Activated CD4-positive, CD25-positive, alpha-beta regulatory T cell (primary cell): Measurements from ENCODE around the gene DSCAM.
"Not testable (repeated sequence)": the region's sequence is repeated elsewhere in the genome, so short reads cannot be mapped to it uniquely, and the experiment has no call there.

Experiments
- DNase-seq, 4 experiments: peaks; one replicate each; lab custom pipeline; 2025; lab: John Stamatoyannopoulos, UW

Gene DSCAM

DNA sequence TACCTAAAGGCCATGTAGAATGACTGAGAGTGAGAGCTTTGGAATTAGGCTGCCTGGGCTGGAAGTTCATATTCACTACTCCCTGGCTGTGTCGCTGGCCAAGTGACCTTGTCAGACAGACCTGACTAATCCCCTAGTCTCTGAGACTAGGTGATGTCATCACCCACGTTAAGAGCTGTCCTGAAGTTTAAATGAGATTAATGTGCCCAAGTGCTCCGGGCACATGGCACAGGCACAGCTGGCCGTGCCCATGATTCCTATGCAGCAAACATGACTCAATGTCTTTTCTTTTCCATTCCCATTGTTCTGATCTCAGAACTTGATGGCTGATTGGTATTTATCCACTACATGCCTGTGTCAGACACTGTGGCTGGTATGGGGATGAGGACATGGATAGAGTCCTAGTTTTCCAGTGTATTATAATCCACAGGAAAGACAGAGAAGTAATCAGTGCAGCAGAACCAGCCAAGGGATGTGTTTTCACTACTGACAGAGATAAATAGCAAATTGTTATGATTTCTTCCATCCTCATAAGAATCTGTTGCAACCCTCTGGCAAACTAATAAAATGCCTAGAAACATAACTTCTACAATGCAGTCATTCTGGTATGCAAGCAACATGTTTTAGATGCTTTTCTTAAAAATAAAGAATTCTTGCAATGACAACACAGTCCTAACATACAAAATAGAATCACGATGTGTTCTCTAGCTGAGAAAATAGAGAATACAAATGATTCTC, 798.8 kb downstream of the DSCAM start:
- DNase-seq: no peak

DNA sequence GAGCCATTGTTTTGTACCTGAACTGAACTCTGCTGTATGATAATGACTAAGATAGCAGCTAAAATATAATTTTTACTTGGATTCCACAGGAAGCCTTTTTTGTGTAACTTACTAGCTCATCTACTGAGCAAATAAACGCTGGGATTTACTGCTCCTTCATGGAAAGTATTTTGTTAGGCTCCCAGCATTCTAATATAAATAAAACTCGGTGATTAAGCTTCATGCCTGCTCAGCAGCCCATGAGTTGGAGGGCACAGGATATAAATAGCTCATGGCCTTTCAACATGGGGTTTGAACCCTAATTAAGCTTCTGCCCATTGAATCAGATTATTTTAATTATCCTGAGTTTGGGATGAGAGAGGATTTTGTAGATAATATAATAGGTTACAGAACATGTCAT, 799.7 kb downstream of the DSCAM start:
- no peak for DNase-seq

DNA sequence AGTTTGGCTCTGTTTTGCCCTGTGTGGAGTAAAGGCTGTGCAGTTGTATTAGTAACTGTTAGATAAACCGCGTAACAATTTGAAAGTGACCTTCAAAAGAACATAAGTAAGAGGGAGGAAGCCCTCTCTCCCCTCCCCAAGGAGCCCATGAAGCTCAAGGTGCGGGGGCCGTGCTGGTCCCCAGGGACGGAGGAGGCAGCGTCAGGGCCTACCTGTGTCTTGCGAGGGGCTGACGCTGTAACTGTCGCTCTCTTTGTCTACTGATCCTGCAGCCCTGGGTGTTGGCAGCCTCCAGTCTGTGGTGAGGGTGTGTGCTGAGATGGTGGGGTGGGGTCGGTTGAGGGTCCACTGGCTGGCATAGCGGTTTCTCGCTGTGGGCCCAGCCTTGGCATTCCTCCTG, 803.1 kb downstream of the DSCAM start:
- no peak for DNase-seq

DNA sequence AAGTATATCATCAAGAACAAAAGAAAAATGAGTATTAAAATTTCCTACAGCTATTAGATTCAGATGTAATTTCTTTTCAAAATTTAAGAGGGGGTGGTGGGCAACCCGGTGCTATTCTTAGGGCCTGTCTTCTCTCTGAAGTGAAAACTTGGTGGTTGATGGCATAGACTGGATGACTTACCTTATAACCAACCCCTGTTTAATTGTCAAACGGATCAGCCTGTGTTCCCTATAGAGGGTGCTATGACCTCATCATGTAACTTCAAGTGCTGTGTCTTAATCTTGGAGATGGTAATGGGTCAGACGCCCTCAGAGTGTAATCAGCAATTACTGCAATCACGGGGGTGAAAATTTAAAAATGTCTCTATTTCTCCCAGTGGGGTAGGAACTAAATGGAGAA, 803.5 kb downstream of the DSCAM start:
- no peak for DNase-seq

DNA sequence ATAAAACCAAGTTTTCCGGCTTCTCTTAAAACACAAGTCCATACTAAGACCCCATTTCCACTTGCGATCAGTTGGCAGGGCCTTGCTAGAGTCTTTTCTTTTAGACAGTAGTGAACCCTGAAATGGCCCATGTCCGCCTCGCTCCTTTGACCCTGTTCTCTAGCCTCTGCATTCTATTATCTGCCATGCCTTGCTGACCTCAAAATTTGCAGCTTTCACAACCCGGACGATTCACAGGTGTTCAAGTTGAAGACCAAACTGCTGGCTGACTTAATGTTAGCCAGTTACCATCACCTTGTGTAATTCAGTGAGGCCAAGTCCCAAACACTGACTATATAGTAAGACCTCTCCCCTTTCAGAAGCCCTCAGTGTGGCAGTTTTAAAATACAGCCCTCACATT, 805.5 kb downstream of the DSCAM start:
- no peak for DNase-seq

DNA sequence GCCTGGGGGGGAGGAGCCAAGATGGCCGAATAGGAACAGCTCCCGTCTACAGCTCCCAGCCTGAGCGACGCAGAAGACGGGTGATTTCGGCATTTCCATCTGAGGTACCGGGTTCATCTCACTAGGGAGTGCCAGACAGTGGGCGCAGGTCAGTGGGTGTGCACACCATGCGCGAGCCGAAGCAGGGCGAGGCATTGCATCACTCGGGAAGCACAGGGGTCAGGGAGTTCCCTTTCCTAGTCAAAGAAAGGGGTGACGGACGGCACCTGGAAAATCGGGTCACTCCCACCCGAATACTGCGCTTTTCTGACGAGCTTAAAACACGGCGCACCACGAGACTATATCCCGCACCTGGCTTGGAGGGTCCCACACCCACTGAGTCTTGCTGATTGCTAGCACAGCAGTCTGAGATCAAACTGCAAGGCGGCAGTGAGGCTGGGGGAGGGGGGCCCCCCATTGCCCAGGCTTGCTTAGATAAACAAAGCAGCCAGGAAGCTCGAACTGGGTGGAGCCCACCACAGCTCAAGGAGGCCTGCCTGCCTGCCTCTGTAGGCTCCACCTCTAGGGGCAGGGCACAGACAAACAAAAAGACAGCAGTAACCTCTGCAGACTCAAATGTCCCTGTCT, 813.7 kb downstream of the DSCAM start:
- not testable (repeated sequence) for DNase-seq

DNA sequence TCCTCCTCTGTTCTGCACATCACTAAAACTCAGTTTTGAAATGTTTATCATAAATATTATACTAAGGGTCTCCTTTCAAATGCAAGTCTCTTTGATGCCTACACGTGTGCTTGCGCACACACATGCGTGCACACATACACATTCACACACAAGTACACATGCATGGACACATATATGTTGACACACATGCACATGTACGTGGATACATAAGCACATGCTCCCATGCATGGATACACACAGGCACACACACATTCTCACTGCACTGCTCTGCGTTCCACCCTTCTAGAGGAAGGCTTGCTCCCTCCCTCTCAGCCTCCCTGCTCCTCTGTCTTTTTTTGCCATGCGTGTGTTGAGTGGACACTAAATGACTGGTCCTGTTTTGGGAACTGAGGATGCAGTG, 817.1 kb downstream of the DSCAM start:
- no peak for DNase-seq

DNA sequence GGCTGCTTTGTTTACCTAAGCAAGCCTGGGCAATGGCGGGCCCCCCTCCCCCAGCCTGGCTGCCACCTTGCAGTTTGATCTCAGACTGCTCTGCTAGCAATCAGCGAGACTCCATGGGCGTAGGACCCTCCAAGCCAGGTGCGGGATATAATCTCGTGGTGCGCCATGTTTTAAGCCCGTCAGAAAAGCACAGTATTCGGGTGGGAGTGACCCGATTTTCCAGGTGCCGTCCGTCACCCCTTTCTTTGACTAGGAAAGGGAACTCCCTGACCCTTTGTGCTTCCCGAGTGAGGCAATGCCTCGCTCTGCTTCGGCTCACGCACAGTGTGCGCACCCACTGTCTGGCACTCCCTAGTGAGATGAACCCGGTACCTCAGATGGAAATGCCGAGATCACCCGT, 818.6 kb downstream of the DSCAM start:
- DNase-seq: not testable (repeated sequence)

DNA sequence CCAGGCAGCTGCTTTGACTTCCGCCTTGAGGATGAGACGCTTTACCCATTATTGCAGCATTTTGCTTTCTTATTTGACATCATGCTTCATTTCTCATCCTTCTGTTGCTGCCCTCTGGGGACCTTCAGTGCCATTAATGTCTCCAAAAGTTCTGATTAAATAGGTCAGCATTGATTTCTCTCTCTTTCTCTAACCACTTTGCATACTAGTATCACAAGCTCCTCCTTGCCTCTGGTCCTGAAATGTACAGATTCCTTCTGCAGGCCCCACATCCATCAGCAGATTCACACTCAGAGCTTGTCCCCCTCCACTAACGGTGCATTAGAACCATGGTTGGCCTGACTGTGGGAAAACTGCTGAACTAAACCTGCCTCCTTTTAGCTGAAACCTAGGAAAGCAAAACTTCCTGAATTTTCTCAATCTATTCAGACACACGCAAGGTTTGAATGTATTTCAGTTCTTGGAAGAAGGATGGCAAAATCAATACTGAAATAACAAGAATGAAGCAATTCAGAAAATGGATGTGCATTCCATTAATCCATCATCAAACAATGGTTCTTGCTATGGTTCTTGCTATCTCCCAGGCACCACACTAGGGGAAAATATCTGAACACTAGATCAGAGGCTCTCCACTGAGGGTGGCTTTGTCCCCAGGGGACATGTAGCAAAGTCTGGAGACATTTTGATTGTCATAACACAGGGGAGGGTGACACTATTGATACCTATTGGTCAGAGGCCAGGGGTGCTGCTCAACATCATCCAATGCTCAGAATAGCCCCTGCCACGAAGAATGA, 825.2 kb downstream of the DSCAM start:
- DNase-seq: no peak

DNA sequence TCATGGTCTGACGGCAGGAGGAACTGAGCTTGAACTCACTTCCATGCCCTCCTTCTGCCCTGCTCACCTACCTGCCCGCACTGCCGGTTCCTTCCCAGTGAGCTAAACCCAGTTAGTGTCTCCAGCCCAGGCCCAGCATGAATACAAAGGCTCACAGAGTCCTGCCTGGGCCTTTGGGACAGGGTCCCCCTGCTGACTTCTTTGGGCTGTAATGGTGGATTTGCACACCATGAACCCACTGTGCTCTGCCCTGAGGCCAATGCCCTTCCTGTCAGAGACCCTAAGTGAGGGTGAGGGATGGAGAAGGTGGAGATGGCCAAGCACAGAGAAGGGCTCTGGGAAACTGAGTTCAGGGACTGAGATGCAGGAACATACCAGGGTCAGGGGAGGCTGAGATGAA, 826.3 kb downstream of the DSCAM start:
- no peak for DNase-seq

DNA sequence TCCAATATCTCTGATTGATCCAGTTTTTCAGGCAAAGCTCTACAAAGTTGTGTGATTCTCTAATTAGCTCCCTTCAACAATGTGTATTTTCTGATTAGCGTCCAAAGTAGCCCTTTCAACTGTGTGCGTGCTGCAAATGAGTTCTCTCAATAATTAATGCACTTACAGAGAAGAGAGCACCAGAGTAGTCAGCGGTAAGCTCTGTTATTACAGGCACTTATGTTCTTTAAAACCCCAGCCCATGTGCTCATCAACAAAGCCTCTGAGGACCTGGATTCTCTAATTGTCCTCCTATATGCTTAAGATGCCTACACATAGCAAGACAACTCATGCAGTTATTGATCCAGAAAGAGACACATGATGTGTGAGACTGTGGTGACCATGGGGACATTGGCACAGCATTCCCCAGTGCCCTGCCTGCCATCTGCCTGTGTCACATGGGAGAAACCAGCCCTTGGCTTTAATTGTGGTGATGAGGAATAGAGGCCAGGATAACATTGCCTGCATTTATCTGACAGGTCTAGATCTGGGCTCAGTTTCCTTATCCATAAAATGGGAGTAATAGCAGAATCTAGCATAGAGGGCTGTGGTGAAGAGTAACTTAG, 828.0 kb downstream of the DSCAM start:
- no peak for DNase-seq

DNA sequence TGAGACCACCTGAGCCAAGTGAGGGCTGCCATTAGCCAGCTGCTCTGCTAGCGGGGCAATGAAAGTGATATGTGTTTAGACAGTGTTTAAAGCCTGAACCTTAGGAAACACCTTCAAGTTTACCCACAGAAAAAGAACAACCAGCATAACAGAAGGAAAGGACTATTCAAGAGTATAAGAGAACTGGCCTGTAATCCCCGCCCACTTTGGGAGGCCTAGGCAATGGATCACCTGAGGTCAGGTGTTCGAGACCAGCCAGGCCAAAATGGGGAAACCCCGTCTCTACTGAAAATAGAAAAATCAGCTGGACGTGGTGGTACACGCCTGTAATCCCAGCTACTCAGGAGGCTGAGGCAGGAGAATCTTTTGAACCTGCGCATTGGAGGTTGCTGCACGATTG, 830.3 kb downstream of the DSCAM start:
- DNase-seq: no peak

DNA sequence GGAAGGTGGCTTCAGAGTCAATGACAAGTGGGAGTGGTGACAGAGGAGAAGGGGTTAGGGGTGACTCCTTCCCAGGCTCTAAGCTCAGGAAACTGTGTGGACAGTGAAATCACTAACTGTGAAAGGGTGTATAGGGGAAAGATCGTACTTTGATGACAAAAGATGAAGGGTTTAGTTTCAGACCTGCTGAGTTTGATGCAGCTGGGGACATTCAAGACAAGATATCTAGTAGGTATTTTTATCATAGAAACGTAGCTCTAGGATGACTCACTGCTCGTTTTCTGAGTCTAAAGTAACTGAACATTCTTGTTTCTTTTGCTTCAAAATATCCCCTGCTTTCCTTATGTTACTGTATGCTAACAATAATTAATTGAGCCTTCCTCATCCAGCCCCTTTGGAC, 830.7 kb downstream of the DSCAM start:
- no peak for DNase-seq

DNA sequence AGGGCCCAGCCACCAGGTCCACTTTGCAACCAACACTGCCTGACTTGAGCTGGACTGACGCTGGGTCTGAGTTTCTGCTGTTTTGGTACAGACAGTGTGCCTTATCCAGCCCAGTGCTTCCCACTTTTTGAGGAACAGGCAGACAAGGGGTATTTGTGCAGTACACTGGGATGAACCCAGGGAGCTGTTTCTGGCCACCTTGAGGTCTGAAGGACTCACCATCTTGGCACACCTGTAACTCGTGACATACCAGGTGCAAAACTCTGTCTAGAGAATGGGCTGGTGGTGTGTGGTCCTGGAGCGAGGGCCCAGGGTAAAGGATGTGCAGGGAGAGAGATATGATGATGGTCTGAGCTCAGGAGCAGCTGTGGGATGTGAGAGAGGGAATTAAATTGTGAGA, 831.1 kb downstream of the DSCAM start:
- DNase-seq: no peak

DNA sequence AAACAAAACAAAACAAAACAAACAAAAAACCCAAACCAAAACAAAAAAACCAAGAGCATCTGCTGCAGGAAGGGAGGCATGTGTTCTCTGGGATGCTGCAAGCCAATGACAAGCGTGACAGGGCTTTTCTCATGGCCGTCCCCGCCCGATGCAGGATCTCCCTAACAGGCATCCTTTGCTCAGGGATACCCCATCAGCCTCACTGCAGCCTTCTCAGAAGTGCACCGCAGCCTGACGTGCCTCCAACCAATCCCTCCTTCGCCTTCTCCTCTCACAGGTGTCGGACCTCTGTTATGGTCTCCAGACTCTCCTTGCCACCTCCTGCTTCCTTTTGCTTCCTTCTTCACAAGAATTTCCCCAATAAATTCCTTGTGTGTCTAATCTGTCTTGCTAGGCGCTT, 832.6 kb downstream of the DSCAM start:
- no peak for DNase-seq

DNA sequence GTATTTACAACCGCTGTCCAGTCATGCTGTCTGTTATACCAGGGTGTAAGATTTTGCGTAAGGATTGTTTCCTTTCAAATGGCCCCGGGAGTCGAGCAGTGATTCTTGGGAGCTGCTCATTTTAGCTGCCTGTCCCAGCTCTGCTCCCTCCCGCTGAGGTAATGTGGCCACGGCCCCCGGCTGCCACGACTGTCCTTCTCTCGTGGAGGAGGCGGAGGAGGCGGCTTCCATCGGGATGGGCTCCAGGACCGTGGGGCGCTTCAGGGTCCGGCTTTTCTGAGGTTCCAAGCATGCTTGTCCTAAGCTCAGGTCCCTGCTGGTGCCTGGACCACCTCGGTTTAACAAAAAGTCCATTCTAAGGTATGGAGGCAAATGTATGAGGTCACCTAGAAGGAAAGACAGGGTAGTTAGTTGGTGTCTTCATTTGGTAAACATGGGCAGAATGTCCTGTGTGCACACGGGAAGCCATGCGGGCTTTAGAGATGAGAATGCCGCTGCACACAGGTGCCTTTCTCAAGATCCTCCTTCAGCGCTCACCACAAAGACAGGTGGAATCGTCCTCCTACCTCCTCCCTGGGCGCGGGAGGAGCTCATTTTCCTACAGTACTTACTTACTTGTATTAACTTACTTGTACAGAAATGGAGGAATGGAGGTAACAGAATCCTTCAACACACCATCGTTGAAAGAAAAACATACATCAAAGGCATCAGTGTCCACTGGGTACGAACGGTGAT, 833.8 kb downstream of the DSCAM start:
- no peak for DNase-seq

DNA sequence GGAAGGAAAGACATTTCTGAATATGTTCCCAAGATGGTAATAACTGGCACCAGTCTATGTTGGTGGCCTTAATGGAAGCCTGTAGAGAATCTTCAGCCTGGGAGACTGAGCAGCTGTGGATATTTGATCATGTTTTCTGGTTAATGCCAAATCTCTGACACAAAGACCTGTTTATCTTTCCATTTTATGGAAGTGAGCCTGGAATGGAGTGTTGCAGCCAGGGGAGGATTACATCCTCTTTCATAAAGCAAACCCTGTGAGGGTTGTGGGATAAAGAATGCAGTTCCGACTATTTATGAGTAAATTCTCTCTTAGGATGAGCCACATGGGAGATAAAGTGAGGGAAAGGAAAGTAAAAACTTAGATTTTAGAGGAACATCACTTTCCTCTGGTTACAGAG, 835.6 kb downstream of the DSCAM start:
- no peak for DNase-seq

DNA sequence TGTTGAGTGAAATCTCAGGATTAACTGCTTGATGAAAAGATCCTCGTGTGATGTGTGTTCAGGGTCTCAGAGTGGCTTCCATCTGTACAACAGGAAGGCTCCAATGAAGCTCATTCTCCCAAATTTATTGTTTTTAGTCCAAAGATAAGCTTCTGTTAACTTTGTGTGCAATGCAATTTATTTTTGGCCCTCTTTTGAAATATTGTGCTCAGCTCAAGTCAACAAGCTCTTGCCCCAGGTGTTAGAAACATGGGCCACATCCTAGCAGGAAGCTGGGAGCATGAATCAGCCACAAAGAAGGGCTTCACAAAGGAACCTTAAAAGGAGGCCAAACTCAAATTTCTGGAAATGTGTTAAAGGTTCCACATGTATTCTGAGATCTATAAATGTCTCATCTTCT, 844.0 kb downstream of the DSCAM start:
- no peak for DNase-seq

DNA sequence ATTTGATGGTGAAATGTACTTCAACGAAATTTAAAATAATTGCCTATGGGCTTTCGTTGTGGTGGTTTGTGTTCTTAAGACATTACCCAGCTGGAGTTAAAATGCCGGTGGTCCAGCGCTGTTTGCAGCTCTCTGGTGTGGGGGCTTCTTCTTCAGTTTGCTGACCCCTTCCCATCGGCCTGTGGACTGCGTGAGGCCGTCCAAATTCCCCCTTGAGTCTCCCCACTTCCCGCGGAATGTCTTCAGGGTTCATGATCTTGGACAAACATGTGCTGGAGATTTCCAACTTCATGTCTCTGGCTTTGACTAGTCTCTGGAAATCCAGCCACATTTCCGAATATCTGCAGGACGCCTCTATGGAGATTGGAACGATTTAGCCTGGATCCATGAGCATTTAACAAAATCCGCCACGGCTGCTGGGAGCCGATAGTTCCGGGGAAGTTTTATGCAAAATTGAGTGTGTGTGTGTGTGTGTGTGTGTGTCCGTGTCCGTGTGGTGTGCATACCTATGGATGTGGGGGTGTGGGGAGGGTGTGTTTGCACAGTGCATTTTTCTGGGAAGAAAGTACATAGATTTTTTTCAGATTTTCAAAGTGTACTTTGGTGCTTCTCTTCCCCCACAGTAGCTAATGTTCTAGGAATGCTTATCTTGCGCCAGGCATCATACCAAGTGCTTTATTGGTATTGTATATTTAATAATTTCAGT, 862.5 kb downstream of the DSCAM start:
- DNase-seq: no peak

DNA sequence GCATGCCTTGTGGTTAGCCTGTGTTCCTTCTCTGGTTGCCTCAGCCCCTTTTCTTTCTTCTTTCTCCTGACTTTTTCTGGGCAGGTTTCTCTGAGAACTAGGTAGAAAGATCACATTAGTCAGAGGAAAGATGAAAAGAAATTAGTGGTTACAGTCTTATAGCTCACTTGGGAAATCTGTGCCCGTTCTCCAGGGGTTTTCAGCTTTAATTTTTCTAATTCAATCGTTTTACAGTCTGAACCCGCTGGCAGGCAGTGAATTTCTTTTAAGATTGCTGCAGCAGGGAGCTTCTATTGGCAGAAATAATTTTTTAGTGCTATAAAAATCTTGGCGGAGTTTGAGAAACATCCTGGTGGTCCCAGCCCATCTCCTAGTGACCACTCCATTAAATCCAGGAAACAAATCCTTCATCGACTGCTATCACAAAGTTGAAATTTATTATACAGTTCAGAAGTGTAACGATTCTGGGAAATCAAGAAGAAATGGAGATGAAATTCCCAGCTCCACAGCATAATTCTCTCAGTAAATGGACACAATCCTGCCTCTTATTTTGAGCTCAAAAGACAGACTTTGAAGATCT, 866.6 kb downstream of the DSCAM start:
- DNase-seq: no peak

DNA sequence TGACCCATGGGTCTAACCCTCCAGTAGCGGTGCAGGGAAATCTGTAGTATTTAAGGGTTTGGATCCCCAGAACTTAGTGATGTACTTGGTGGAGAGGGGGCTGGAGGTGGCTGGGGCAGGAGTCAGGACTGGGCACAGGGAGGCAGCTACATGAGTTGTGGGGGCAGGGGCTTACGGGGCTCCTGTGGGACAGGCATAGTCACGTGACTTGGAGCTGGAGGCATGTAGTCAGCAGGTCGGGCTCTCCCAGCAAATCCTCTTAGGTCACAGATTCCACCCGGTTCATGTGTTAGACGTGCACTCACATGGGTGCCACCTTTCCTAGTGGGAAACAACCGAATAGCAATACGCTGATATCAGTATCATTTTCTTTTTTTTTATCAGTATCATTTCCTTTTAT, 867.6 kb downstream of the DSCAM start:
- DNase-seq: no peak
